Smooth muscle cell (in vitro differentiated cells): ENCODE measurements around the gene CUX1. TPM values are rescaled to one million over a fixed set of nuclear protein-coding genes. Genes with fewer than 3 reads are reported as not detected.

Experiments used
- DNase-seq: peaks from one replicate; lab custom pipeline; 2025; ENCODE audit not compliant: unreplicated experiment; lab: John Stamatoyannopoulos, UW
- H2AFZ ChIP-seq: fragments of 200-600 bp; sonication (generic); 2 replicates; pipeline ENCODE4 v1.6.0; 2016; ENCODE audit warnings: antibody characterized with exemption, low read depth, mild to moderate bottlenecking
- H3F3A ChIP-seq: fragments of 200-600 bp; sonication (generic); 2 replicates; pipeline ENCODE4 v1.6.0; 2017; ENCODE audit warnings: antibody characterized with exemption, low read depth
- H3K27ac ChIP-seq: fragments of 200-600 bp; sonication (generic); 2 replicates; pipeline ENCODE4 v1.5.1; 2016; ENCODE audit warnings: low read depth, mild to moderate bottlenecking
- H3K27me3 ChIP-seq: fragments of 200-600 bp; sonication (generic); 2 replicates; pipeline ENCODE4 v1.6.1; 2016; ENCODE audit warnings: low read depth, mild to moderate bottlenecking
- H3K36me3 ChIP-seq: fragments of 200-600 bp; sonication (generic); 2 replicates; pipeline ENCODE4 v1.5.1; 2016; ENCODE audit warnings: low read depth
- H3K4me1 ChIP-seq: fragments of 200-600 bp; sonication (generic); 2 replicates; pipeline ENCODE4 v1.5.1; 2016; ENCODE audit warnings: low read depth
- H3K4me2 ChIP-seq: fragments of 200-600 bp; sonication (generic); 2 replicates; pipeline ENCODE4 v1.6.0; 2016; ENCODE audit warnings: mild to moderate bottlenecking
- H3K4me3 ChIP-seq: fragments of 200-600 bp; sonication (generic); 2 replicates; pipeline ENCODE4 v1.5.1; 2016; ENCODE audit warnings: mild to moderate bottlenecking
- H3K79me2 ChIP-seq: fragments of 200-600 bp; sonication (generic); 2 replicates; pipeline ENCODE4 v1.6.0; 2016; ENCODE audit warnings: low read depth, mild to moderate bottlenecking
- H3K9ac ChIP-seq: fragments of 200-600 bp; sonication (generic); 2 replicates; pipeline ENCODE4 v1.6.0; 2016; ENCODE audit warnings: low read depth
- H3K9me3 ChIP-seq: fragments of 200-600 bp; sonication (generic); replicated peaks from 2 replicates; pipeline ENCODE4 v1.5.1; 2016; ENCODE audit warnings: low read depth
- H4K20me1 ChIP-seq: fragments of 200-600 bp; sonication (generic); 2 replicates; pipeline ENCODE4 v1.6.0; 2016; ENCODE audit warnings: low read depth
- CTCF ChIP-seq: fragments of 200-600 bp; sonication (generic); IDR thresholded peaks from 2 replicates; pipeline ENCODE4 v1.5.1; 2017; ENCODE audit warnings: borderline replicate concordance, mild to moderate bottlenecking, antibody characterized with exemption; ENCODE audit not compliant: insufficient read depth, poor library complexity, severe bottlenecking
- WGBS: methylation state at CpG from one replicate; pipeline ENCODE4 v1.1.7; 2016; ENCODE audit warnings: low lambda C conversion rate; 5-methylcytosine and 5-hydroxymethylcytosine counted together
- polyA plus RNA-seq: library from polyadenylated mRNA; unstranded; fragments of >200 nt; fragmentation: Nextera tagmentation; extraction: Ambion mirVana; gene quantifications from 2 replicates; pipeline ENCODE4 v1.2.1, GENCODE V29; 2016
- total RNA-seq: library from RNA; depleted of rRNA; stranded (reverse); fragments of >200 nt; gene quantifications from 2 replicates; pipeline ENCODE4 v1.2.3, GENCODE V29; 2014

Gene CUX1
- total and polyA plus RNA-seq, 2 experiments from 2014 or later = 56.3 to 78.4 TPM

GRCh38 chr7:102004229-102004628 lies 186.8 kb downstream of the CUX1 start:
- peaks cover 51% of the 10 kb centered on the region for H3K79me2 ChIP-seq
- no peaks in the 10 kb centered on the region for H3K9me3 ChIP-seq
- H3K27me3 ChIP-seq = no peaks in the 10 kb centered on the region
- H3K27ac ChIP-seq = no peak overlapping the region
- no peak overlapping the region for H3K9ac ChIP-seq
- no peak overlapping the region for H3K4me3 ChIP-seq
- DNase-seq = no peak
- H3K4me2 ChIP-seq = no peak overlapping the region
- TF ChIP-seq CTCF = no peak
- H3F3A ChIP-seq = no peaks in the 10 kb centered on the region
- peaks cover 97% of the 10 kb centered on the region for H4K20me1 ChIP-seq
- no peaks in the 10 kb centered on the region for H3K4me1 ChIP-seq
- WGBS = 37% methylated on average over 4 of the region's 4 CpGs
- no peaks in the 10 kb centered on the region for H3K36me3 ChIP-seq
- H2AFZ ChIP-seq = no peak overlapping the region

- 87% methylated on average over 7 of the region's 7 CpGs for WGBS
- no peak overlapping the region for H3K4me3 ChIP-seq
- H3K27ac ChIP-seq = no peak overlapping the region
- peaks cover 5% of the 10 kb centered on the region for H3F3A ChIP-seq
- no peak for TF ChIP-seq CTCF
- no peaks in the 10 kb centered on the region for H3K27me3 ChIP-seq
- no peaks in the 10 kb centered on the region for H3K36me3 ChIP-seq
- peaks cover 51% of the 10 kb centered on the region for H3K79me2 ChIP-seq
- no peaks in the 10 kb centered on the region for H3K9me3 ChIP-seq
- no peak overlapping the region for H3K9ac ChIP-seq
- no peak overlapping the region for H2AFZ ChIP-seq
- DNase-seq = no peak
- H4K20me1 ChIP-seq = peaks cover 97% of the 10 kb centered on the region
- no peaks in the 10 kb centered on the region for H3K4me1 ChIP-seq
- H3K4me2 ChIP-seq = no peak overlapping the region
These were observed 187.4 kb downstream of the CUX1 start for GRCh38 chr7:102004848-102005247.

GRCh38 chr7:102005933-102006480 lies 188.6 kb downstream of the CUX1 start:
- no peak overlapping the region for H2AFZ ChIP-seq
- H3K4me3 ChIP-seq = no peak overlapping the region
- no peaks in the 10 kb centered on the region for H3K36me3 ChIP-seq
- H3K4me2 ChIP-seq = no peak overlapping the region
- peaks cover 46% of the 10 kb centered on the region for H3K79me2 ChIP-seq
- H3K9me3 ChIP-seq = no peaks in the 10 kb centered on the region
- whole genome bisulfite sequencing = 93% methylated on average over 23 of the region's 23 CpGs
- peaks cover 6% of the 10 kb centered on the region for H3F3A ChIP-seq
- no peak for TF ChIP-seq CTCF
- H3K27me3 ChIP-seq = no peaks in the 10 kb centered on the region
- H3K27ac ChIP-seq = no peak overlapping the region
- H4K20me1 ChIP-seq = peaks cover 92% of the 10 kb centered on the region
- H3K9ac ChIP-seq = no peak overlapping the region
- H3K4me1 ChIP-seq = no peaks in the 10 kb centered on the region
- no peak for DNase-seq

- no peak for DNase-seq
- Histone ChIP-seq H3K4me3 (no peak overlapping the region), H3K9ac (no peak overlapping the region), H3K79me2 (peaks cover 53% of the 10 kb centered on the region), H3K4me2 (no peak overlapping the region), H3K9me3 (no peaks in the 10 kb centered on the region), H4K20me1 (peaks cover 85% of the 10 kb centered on the region), H2AFZ (no peak overlapping the region), H3K27ac (no peak overlapping the region), H3F3A (peaks cover 6% of the 10 kb centered on the region), H3K4me1 (no peaks in the 10 kb centered on the region), H3K36me3 (no peaks in the 10 kb centered on the region), H3K27me3 (no peaks in the 10 kb centered on the region)
- WGBS = 97% methylated on average over 15 of the region's 15 CpGs
- no peak for TF ChIP-seq CTCF
These were observed 189.3 kb downstream of the CUX1 start for GRCh38 chr7:102006695-102007094.
